Ovary (tissue), 9 donors: ENCODE results near the gene ATRNL1. TPM values are rescaled to one million over a fixed set of nuclear protein-coding genes. Genes with fewer than 3 reads are reported as not detected.

Experiments
- DNase-seq, 5 donors: peaks; one replicate each; pipeline ENCODE4 v3.0.0-alpha.2; 2019 to 2020
- H3K27ac ChIP-seq, 2 donors: fragments of 200-600 bp; one replicate each; pipeline versions ENCODE4 v1.5.1 to v1.8.0; 2019 to 2022
- H3K27me3 ChIP-seq: fragments of 200-600 bp; one replicate; pipeline ENCODE4 v1.8.0; 2022
- H3K36me3 ChIP-seq: fragments of 200-600 bp; sonication (generic); one replicate; pipeline ENCODE4 v1.5.1; 2019
- H3K4me1 ChIP-seq: one replicate; pipeline ENCODE4 v1.8.1; 2013; ENCODE audit warnings: mild to moderate bottlenecking, moderate library complexity; ENCODE audit not compliant: insufficient read depth
- H3K4me3 ChIP-seq: fragments of 200-600 bp; sonication (generic); one replicate; pipeline ENCODE4 v1.5.1; 2017
- H3K9me3 ChIP-seq, 2 donors: fragments of 200-600 bp in 1 of 2; sonication (generic) in 1 of 2; one replicate each; pipeline versions ENCODE4 v1.5.1 to v1.8.1; 2013 to 2019; ENCODE audit warnings: mild to moderate bottlenecking in 1 of 2, moderate library complexity in 1 of 2
- CTCF ChIP-seq, 3 donors: fragments of 450-650 bp in 2 of 3; fragments of 200-600 bp in 1 of 3; IDR thresholded peaks; one replicate each; pipeline versions ENCODE4 v1.5.1 to v1.8.0; 2016 to 2022; ENCODE audit warnings: antibody characterized with exemption in 3 of 3, mild to moderate bottlenecking in 1 of 3
- EP300 ChIP-seq: sonication (generic); formaldehyde crosslinking; IDR thresholded peaks from one replicate; pipeline ENCODE4 v1.6.1; 2017; ENCODE audit warnings: antibody characterized with exemption
- POLR2A ChIP-seq: fragments of 450-650 bp; IDR thresholded peaks from one replicate; pipeline ENCODE4 v1.6.1; 2017; ENCODE audit warnings: antibody characterized with exemption, mild to moderate bottlenecking, moderate library complexity
- WGBS, 3 donors: extraction: QIAGEN DNeasy Blood & Tissue Kit in 1 of 3; methylation state at CpG; one replicate each; pipeline versions ENCODE4 v1.1.5 to v1.1.7; 2013 to 2017; 5-methylcytosine and 5-hydroxymethylcytosine counted together
- intact Hi-C, 4 donors: fragments of 100-400 bp; cut with DNase I; formaldehyde crosslinking; loops; one replicate each; pipeline versions ENCODE4 v1.11.0 to v1.15.1; 2022 to 2023
- polyA plus RNA-seq, 2 donors: library from polyadenylated mRNA; stranded (reverse); fragments of 200-250 nt in 1 of 2; fragments of 350-450 nt in 1 of 2; fragmentation: Illumina TruSeq in 1 of 2; extraction: RNeasy Lipid Tissue Mini Kit (QIAGEN cat#74804) in 1 of 2; gene quantifications; one replicate each; pipeline ENCODE4 v1.2.3, GENCODE V29; 2013 to 2014
- total RNA-seq, 7 donors: library from RNA; depleted of rRNA in 2 of 7; stranded (reverse); fragments of >200 nt in 2 of 7; fragmentation: NEBNext Ultra II Directional in 3 of 7; extraction: Animal tissue kit (Norgen Biotek cat#: 25700) in 3 of 7; gene quantifications; one replicate each; pipeline versions ENCODE4 v1.1.0 to v1.2.4, GENCODE V29; 2016 to 2023
- donor health status: DM: no; HTN: no; CAD: no; lungs with moderate emphysema.
- donor health status: DM: no; HTN: no; CAD: no.
- donor health status: Bipolar disorder and iron deficiency.
- donor health status: DM: yes; HTN: yes; CAD: no.
- donor health status: DM: no; HTN: no; CAD: no.
- donor health status: DM: yes; HTN: yes; CAD: no.

Gene ATRNL1
- total and polyA plus RNA-seq, 9 donors, result 8.1 to 119 (median 77.8) TPM

GRCh38 chr10:115845921-115846320 lies 752.8 kb downstream of the ATRNL1 start:
- H3K27me3 ChIP-seq, result no peaks in the 10 kb centered on the region
- no peak overlapping the region for H3K27ac ChIP-seq
- H3K9me3 ChIP-seq, result no peaks in the 10 kb centered on the region
- no peak overlapping the region for H3K4me3 ChIP-seq
- H3K36me3 ChIP-seq, result no peaks in the 10 kb centered on the region
- peaks cover 2% of the 10 kb centered on the region for H3K4me1 ChIP-seq
- TF ChIP-seq EP300, result no peak
- DNase-seq, result no peak
- 93 to 99% (median 94%) methylated on average over 1 of the region's 1 CpG for WGBS, 3 donors
- intact Hi-C loops, result no loop called here

GRCh38 chr10:115846528-115846927 lies 753.4 kb downstream of the ATRNL1 start:
- DNase-seq, result no peak
- Histone ChIP-seq H3K4me3 (no peak overlapping the region), H3K27ac (no peak overlapping the region), H3K27me3 (no peaks in the 10 kb centered on the region), H3K36me3 (no peaks in the 10 kb centered on the region), H3K4me1 (peaks cover 2% of the 10 kb centered on the region), H3K9me3 (no peaks in the 10 kb centered on the region)
- 86 to 92% (median 86%) methylated on average over 1 of the region's 1 CpG for WGBS, 3 donors
- TF ChIP-seq POLR2A (no peak), EP300 (no peak), CTCF (IDR thresholded peaks at IDR 0.05) (no peak)
- intact Hi-C loops, result no loop called here

GRCh38 chr10:115849197-115849596 lies 756.0 kb downstream of the ATRNL1 start:
- Histone ChIP-seq H3K27me3 (no peaks in the 10 kb centered on the region), H3K4me3 (no peak overlapping the region), H3K27ac (no peak overlapping the region), H3K36me3 (no peaks in the 10 kb centered on the region), H3K9me3 (no peaks in the 10 kb centered on the region), H3K4me1 (peaks cover under 1% of the 10 kb centered on the region)
- intact Hi-C loops, result no loop called here
- 17 to 31% (median 25%) methylated on average over 2 of the region's 2 CpGs for WGBS, 3 donors
- TF ChIP-seq POLR2A (no peak), CTCF (IDR thresholded peaks at IDR 0.05) (no peak), EP300 (no peak)
- DNase-seq, result no peak

GRCh38 chr10:115850666-115851065 lies 757.5 kb downstream of the ATRNL1 start:
- WGBS, 3 donors, result 95 to 100% (median 96%) methylated on average over 1 of the region's 1 CpG
- Histone ChIP-seq H3K4me3 (no peak overlapping the region), H3K36me3 (no peaks in the 10 kb centered on the region), H3K9me3 (no peaks in the 10 kb centered on the region), H3K4me1 (no peaks in the 10 kb centered on the region), H3K27ac (no peak overlapping the region), H3K27me3 (no peaks in the 10 kb centered on the region)
- DNase-seq, result no peak
- TF ChIP-seq POLR2A (no peak), CTCF (IDR thresholded peaks at IDR 0.05) (no peak), EP300 (no peak)
- intact Hi-C loops, result no loop called here

GRCh38 chr10:115851695-115852094 lies 758.5 kb downstream of the ATRNL1 start:
- intact Hi-C loops, result no loop called here
- H3K27ac ChIP-seq, result no peak overlapping the region
- DNase-seq, result no peak
- H3K4me3 ChIP-seq, result no peak overlapping the region
- no peaks in the 10 kb centered on the region for H3K36me3 ChIP-seq
- H3K9me3 ChIP-seq, result no peaks in the 10 kb centered on the region
- H3K4me1 ChIP-seq, result no peaks in the 10 kb centered on the region
- TF ChIP-seq POLR2A (no peak), EP300 (no peak), CTCF (IDR thresholded peaks at IDR 0.05) (no peak)
- H3K27me3 ChIP-seq, result no peaks in the 10 kb centered on the region
- 78 to 88% (median 83%) methylated on average over 5 of the region's 5 CpGs for WGBS, 3 donors
